ENCODE measurements around the gene PON1.

Gene PON1

DNA sequence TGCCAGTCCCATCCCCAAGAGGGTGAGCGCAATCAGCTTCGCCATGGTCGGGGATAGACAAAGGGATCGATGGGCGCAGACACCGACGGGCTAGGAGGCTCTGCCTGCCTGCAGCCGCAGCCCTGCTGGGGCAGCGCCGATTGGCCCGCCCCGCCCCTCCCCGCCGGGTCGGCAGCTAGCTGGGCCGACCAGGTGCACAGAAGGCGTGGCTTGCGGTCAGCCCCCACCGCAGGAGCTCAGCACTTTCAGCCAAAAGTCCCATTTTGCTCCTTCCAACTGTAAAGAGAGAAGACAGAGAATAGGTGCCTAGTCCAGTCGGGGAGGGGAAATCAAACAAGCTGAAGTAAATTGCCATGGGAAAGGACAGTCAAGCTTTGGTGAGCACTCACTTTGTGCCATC, at the start of gene PON1:
Gene PON1 (minus strand): TSS at position 102 of the 400 bp plus-strand sequence. CDS start 57 bp downstream, at position 45.
- DNase-seq (ENCODE audit: low read depth) = no peak

DNA sequence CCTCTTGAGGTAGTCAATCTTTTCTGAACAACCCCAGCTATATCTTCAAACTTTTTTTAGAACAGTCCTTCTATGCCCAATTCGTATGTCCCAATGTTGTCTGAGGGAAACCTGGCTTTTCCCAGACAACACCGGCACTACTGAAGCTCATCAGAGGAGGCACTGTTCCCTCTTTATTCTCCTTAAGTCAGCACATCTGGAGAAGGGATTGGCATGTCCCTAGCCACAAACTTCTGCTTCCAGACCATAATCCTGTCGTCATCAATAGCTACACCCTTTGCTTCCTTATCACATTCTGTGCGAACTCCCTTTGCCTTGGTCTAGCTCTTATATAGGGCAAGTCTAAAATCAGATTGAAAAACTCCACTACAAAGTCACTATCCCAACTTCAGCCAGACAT, 49.0 kb upstream of the PON1 start:
- DNase-seq (ENCODE audit: low read depth) = no peak

DNA sequence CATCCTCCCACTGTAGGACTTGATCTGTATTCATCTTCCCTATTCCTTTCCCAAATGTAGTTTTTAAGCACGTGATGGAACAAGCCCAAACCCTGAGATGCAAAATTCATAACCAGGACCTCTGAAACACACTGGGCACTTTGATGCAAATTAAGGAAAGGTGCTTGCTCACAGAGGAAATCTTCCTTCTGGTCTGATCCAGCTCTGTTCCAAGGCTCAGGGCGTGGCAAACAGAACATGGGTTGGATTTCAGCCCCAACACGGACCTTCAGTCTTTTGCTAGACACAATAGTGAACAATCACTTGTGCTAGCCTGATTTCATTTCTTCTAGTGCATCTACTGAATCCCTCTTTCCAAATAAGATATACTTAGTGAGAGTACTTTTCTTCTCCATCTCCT, 43.9 kb upstream of the PON1 start:
- no peak for DNase-seq (ENCODE audit: low read depth)

DNA sequence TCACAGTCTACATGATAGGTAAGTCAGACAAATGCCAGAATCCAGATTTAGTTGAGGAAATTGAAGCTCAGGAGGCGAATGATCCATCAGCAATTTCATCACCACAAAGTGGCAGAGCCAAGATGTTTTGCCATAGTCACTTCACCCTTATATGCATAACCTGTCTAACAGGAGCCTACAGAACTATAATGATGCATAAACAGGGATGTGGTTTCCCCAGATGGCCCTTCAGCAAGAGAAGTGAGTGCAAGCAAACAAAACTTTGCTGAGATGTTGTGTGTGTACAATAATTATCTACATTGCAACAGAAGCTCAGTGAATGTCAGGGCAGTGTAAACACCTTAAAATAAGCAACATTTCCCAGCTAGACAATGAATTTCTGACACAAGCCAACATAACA, 43.3 kb upstream of the PON1 start:
- DNase-seq (ENCODE audit: low read depth) = no peak

DNA sequence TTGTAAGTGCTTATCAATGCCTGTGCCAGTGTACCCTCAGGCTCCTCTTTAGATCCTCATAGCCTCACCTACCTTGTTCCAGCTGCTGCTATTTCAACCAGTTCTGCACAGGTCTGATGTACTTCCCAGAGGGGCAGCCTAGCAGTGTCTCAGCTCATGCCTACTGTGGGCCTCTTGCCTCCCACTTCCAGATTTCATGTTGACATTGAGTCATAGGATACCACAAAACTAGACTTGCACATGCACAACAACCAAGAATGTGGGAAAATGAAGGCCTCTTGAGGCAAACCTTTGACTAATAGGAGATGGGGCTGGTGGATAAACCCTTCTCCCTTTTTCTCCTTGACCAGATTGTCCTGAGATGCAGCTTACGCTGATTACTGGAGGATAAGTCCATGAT, 40.8 kb upstream of the PON1 start:
- no peak for DNase-seq (ENCODE audit: low read depth)

DNA sequence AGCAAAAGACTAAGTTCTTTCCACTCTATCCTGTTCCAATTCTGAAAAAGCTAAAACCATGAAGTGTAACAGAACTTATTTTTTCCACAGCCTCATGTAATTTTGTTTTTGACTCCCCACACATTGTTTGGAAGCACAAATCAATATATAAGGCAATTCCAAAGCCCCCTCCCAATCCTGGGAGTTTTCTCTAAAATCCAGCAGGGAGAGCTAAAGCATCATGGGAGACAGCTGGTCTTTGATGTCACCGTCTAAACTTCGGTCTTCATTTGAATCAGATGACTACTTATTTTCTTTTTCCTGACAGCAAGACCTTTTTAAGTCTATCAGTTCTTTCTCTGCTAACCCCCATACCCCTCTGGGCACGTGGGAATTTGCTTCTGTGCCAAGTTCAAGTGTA, 33.3 kb upstream of the PON1 start:
- DNase-seq (ENCODE audit: low read depth) = no peak

DNA sequence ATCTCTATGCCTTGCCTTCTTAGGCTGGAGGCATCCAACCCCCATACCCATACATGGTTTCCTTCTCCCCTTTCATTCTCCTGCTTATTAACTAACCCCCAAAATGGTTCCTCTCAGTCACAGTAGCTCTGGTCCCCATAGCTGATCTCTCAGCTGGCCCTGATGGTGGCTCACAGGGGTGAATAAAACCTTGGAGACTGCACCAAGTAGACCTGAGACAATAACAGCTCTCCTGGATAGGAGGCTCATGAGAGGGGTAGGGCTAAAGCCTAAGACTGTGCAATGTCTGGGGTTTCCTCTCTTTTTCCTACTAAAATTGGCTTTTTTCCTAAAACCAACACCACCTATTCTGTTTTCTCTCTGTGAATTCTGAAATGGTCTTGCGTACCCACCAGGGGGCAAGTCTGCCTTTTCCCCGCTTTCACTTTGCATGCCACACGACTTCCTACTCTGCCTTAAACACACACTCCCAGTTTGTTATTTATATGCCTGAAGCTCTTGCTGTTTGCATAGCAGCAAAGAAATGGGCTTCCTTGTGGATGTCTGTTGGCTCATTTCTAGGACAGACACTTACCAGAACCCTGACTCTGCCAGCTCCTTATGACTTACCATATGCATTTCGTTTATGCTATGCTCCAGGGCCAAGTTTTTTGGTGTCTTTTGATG, 18.4 kb upstream of the PON1 start:
- no peak for DNase-seq (ENCODE audit: low read depth)

DNA sequence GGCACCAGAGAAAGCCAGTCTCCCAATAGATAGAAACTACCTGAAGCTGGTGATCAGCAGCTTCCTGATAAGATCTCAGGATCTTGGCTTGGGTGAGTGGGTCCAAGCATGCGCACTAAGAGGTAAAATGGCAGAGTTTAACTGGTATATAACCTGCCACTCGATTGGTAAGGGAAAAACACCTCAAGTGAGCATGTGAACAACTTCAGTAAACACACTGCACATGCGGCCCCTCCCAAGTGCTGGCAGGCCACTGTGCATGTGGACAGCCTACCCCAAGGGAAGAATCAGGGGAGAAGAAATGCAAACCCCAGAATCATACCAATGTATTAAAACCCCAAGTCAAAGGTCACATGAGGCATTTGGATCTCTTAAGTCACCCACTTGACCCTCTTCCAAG, 17.7 kb upstream of the PON1 start:
- no peak for DNase-seq (ENCODE audit: low read depth)

DNA sequence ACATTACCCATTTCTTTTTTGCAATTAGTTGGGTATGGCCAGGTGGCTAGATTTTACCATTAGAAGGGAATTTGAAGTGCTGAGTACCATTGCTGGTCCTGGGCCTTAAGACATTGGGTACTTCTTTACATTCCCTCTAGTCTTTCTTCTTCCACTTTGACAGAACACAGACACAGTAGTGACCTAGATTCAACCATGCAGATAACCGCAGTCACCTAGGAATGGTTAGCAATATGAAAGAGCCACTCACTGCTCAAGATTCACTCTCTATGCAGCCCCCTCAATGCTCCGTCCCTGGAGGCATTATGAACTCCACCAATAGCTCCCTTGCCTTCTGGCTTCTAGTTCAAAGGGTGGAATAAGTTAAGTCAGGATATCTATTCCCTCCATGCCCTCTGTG, 16.2 kb upstream of the PON1 start:
- no peak for DNase-seq (ENCODE audit: low read depth)

DNA sequence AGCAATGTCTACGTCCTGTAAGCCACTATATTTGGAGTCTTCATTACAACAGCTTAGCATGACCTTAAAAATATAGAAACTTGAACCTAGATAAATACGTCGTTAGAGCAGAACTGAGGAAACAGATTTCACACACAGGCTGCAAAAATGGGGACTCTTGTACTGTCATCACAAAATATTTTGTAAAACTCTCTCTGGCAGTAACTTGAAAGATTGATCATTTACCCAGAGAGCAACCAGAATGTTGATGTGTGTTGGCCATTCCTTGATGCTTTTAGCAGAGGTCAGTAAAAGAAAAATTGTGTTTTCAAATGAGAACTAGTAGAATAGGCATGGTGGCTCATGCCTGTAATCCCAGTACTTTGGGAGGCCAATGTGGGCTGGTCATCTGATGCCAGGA, 14.5 kb upstream of the PON1 start:
- no peak for DNase-seq (ENCODE audit: low read depth)

DNA sequence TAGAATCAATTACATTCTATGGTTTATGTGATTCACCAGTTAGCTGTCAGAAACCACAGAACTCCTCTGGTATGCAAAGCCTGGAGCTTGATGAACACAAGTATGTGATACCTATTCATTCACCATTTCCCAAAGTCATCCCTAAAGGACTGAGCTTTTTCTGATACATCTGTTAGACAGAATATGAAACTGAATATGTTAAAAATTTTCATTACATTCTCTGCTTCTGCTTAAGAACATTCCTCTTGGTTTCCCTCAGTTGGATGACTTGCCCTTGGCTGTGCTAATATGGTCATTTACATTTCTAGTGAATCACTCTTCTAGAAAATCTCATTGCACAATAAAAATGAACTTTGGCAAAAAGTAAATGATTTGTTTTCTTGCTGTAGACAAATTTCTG, 10.8 kb upstream of the PON1 start:
- DNase-seq (ENCODE audit: low read depth) = no peak

DNA sequence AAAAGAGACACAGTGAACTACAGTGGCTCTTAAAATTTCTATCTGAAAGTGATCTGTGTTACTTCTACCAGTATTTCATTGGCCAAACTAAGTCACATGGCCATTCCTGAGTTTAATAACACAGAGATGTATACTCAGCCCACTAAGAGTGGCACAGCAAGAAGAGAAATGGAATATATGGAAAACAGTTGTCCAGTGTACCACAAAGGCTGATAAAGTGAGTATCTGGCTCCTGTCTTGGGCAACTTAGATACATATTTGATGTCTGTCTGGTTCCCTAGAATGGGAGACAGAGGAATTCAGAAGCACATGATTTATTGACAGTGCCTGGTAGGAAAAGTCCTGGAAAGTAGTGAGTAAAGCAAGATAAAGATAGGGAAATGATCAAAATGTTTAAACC, 10.1 kb upstream of the PON1 start:
- DNase-seq (ENCODE audit: low read depth) = no peak

DNA sequence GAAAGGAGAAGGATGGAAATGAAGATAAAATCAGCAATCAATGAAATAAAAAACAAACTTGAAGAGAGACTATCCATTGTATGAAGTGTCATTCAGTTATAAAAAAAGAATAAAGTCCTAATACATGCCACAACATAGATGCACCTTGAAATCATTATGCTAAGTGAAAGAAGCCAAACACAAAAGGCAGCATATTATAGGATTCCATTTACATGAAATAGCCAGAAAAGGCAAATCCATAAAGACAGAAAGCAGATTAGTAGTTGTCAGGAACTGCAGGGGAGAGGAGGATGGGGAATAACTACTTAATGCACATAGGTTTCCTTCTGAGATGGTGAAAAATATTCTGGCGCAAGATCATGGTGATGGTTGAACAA, 6.6 kb upstream of the PON1 start:
- no peak for DNase-seq (ENCODE audit: low read depth)

DNA sequence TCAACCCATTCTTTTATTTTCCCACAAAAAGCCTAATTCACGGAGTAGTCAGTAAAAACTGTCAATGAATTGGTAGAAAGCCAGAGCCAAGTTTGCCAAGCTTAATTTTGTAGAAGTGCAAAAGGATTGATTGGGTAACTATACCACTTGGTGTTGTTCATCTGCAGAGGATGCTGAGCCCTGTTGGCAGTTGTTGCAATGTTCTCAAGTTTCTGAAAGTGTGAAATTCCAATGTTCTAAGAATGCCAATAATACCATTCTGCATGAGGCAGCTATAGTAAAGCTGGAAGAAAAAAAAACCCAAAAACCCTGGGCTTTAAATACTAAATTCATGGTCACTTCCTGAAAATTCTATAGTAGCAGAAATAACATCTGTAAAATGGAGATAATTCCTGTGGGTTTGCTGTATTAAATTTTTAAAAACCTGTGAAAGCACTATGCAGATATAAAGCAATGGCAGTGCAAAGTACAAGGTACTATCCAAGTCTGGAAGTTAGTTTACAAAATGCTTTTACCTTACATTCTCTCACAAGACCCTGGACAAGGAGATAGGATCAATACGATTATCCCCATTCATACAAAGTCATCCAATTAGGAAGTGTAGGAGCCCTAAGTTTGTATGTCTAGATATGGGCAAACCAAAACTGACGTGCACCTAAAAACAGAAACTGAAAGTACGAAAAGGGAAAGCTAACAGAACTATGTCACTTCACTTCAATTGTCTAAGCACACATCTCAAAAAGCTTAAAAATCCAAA, 6.0 kb upstream of the PON1 start:
- DNase-seq (ENCODE audit: low read depth) = no peak

DNA sequence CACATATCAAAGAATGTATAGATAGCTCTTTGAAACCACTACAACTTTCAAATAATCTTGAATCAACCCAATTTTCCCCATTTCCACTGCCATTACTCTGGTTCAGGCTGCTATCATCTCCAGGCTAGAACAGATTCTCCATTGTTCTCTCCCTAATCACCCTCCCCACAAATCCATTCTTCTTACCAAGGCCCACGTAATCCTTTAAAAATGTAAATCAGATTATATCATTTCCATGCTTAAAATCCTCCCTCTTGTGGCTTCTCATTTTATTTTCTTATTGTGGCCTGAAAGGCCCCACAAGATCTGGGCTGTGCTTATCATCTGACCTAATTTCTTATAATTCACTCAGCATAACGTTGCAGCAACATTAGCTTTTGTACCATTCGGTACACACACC, 3.0 kb upstream of the PON1 start:
- no peak for DNase-seq (ENCODE audit: low read depth)

DNA sequence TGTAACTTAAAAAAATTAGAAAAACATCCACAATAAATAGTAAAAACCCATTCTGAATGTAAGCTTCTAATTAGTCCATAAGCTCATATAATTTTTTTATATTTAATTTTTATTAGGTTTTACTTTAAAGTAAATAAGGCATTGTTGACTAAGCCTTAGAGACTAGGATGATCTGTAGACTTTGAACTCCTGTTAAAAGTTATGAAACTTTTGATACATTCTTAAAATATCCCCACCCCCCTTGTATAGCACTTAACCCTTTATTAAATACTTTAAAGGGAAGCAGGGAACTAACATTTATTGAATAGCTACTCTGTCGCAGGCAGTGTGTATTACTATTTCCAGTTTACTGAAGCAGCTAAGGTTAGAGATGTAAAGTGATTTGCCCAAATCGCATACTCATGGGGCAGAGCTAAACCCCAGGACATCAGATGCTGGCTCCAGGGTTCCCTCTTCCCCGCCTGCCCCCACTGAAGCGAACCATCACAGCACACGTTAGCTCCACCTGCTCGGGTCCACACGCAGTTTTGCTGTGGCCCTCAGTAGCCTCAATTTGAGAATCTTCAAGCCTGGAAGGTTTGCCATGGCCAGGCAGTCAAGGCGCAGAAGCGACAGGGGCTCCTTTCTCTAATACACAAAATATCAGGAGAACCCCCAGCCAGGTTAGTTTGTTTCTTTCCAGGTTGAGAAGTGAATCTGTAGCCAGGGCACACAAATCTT, 762 bp downstream of the PON1 start:
- no peak for DNase-seq (ENCODE audit: low read depth)

DNA sequence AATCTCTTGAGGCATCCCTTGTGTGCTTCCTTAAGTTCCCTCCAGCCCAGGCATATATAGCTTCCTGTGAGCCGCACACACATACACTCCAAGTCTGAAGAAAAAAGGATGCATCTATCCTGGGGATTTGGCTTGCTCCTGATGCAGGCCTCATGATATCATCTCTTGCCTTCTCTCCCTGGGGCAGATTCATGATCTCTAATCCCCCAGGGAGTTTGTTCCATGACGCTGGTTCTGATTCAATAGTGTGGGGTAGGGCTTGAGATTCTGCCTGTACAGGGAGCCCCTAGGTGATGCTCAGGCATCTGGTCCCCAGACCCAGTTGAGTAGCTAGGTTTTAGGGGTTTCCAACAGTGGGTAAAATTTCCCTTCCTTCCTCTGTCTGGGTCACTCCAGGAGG, 1.5 kb downstream of the PON1 start:
- DNase-seq (ENCODE audit: low read depth) = no peak

DNA sequence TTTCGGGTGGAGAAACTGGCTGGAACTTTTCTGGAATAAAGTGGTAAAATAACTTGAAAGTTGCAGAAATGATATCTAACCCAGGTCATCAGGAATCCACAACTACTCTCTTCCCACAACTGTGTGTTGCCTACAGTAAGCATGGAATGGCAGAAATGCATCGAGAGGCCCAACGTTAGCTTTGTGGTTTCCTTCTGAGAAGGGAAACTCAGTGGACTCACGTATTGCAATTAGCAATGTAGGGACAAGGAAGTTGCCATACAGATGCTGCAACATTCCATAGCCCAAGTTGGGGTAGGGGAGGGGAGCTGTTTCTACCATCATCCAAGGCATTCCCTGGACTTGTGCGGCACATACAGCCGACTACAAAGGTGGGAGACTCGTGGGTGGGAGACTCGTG, 1.9 kb downstream of the PON1 start:
- DNase-seq (ENCODE audit: low read depth) = no peak

DNA sequence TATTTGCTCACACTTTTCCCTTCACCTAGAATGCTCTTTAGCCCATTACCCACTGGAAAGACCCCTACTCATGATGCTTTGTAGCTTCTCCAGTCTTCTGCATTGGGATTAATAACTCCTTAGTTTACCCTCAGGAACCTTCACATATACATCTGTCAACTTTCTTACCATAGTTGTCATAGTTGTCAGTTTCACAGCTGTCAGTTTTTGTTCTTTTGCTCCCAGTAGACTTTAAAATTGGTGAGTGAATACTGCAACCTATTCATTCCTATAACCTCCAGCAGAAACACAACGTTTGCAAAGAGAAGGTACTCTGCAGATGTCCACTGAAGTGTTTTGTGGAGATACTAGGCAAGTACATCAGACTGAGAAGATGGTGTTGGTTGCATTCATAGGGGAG, 2.6 kb downstream of the PON1 start:
- no peak for DNase-seq (ENCODE audit: low read depth)

DNA sequence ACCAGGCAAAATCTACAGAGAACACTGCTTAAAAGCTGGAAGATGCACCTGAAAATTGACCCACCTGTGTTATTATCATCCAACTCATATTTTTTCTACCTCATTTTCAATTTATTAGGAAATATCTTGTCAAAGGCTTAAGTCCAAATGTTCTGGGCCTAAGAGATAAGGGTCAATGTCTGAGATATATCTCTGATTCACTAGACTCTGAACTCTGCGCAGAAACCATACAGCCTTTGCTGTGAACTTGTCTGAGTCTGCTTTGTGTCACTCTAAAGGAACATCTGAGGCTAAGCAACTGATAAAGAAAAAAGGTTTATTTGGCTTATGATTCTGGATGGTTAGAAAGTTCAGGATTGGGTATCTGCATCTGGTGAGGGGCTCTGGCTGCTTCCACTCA, 3.7 kb downstream of the PON1 start:
- no peak for DNase-seq (ENCODE audit: low read depth)

DNA sequence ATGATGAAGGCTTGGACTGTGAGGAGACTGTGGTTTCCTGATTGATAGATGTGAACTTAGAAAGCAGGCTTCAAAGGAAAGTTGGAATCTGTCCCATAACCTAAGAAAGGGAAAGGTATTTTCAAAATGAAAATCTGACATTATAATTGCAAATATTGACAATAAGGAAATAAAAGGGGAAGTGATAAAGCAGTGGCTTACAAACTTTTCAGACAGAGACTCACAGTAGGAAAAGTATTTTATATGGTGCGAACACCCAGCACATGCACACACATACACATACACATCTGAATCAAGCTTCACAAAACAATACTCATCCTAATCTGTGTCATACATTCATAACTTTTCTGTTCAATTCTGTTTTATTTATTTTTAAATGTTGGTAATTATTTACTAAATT, 4.8 kb downstream of the PON1 start:
- no peak for DNase-seq (ENCODE audit: low read depth)

DNA sequence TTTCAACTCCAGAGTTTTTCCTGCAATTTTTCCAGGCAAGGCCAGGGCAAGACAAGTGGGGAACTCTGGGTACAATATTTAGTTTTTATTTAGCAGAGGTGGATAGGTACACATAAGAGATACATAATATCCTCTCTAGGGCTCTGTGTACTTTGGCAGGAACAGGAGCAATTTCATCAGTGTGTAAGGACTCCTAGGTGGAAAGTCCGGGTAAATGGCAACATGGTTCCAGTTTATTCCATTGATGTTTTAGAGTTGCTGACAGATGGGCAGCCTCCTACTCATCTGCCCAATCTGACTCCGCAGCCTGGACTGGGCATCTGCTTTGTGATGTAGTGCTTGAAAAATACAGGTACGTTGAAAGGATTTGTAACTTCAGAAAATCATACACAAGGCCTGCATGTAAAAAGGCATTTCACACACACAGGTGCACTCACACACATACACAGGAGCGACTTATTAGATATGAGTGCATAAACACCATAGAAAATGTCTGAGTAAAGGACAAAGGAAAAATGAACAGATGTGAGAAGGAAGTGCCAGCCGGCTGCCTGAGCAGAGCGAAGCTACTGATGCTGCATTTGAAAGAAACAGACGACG, 5.7 kb downstream of the PON1 start:
- DNase-seq (ENCODE audit: low read depth) = no peak

DNA sequence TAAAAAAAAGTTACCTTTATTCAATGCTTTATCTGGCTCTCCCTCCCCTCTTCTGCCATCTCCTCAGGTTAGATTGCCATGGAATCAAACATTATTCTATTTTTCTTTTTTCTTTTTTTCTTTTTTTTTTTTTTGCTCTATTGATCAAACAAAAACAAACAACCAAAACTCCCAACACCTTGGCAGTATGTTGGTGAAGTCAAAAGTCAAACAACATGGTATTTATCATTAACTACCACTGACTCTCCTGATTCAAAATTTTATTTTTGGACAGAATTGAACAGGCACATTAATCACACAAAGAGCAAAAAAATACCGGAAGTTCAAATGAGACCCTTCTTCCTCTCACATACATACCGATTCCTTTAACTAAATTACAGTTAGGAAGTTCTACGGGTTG, 6.4 kb downstream of the PON1 start:
- DNase-seq (ENCODE audit: low read depth) = no peak

Measured in activated T-helper 9 cell treated with anti-CD3 and anti-CD28 coated beads, Interleukin-2, amount 50 U/mL, for 16 hours (primary cell).